AG10803 (cell line): ENCODE results near the gene SLC6A3.
"Not testable (repeated sequence)": the region's sequence is repeated elsewhere in the genome, so short reads cannot be mapped to it uniquely, and the experiment has no call there.

Experiments used
- DNase-seq: peaks from one replicate; pipeline ENCODE4 v3.0.0; 2010; ENCODE audit warnings: low read depth
- H3K4me3 ChIP-seq: 2 replicates; pipeline ENCODE4 v1.5.1; 2011; ENCODE audit warnings: mild to moderate bottlenecking, low read length, control low read depth
- TF ChIP-seq, protein P1 (sequence below): conservative IDR thresholded peaks from 2 replicates; pipeline ENCODE4 v1.5.1; 2011; ENCODE audit warnings: mild to moderate bottlenecking, low read length, control low read depth, inconsistent platforms

Gene SLC6A3

GRCh38 chr5:1378866-1379659, 66.2 kb downstream of the SLC6A3 start:
- no peak overlapping the region for H3K4me3 ChIP-seq
- TF ChIP-seq, protein P1, sequence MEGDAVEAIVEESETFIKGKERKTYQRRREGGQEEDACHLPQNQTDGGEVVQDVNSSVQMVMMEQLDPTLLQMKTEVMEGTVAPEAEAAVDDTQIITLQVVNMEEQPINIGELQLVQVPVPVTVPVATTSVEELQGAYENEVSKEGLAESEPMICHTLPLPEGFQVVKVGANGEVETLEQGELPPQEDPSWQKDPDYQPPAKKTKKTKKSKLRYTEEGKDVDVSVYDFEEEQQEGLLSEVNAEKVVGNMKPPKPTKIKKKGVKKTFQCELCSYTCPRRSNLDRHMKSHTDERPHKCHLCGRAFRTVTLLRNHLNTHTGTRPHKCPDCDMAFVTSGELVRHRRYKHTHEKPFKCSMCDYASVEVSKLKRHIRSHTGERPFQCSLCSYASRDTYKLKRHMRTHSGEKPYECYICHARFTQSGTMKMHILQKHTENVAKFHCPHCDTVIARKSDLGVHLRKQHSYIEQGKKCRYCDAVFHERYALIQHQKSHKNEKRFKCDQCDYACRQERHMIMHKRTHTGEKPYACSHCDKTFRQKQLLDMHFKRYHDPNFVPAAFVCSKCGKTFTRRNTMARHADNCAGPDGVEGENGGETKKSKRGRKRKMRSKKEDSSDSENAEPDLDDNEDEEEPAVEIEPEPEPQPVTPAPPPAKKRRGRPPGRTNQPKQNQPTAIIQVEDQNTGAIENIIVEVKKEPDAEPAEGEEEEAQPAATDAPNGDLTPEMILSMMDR, result no peak
- DNase-seq, result no peak

- no peak overlapping the region for H3K4me3 ChIP-seq
- DNase-seq, result no peak
- TF ChIP-seq, protein P1, result no peak
Observed at GRCh38 chr5:1378096-1378495, 67.1 kb downstream of the SLC6A3 start.

DNA sequence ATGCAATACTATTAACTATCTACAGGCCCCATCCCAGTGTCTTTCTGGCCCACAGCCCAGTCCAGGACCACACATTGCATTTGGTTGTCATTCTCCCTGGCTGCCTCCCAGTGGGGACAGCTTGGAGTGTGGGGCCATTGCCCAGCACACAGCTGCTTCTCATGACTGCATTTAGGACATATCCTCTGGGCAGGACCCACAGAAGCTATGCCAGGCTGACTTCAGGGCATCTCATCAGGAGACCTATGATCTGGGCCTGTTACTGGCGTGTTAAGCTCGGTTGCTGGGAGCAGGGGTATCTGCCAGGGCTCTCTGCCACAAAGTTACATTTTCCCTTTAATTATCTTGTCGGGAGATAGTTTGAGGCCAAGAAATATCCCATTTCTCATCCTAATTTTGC, 68.3 kb downstream of the SLC6A3 start:
- DNase-seq, result no peak
- TF ChIP-seq, protein P1, result no peak
- no peak overlapping the region for H3K4me3 ChIP-seq

DNA sequence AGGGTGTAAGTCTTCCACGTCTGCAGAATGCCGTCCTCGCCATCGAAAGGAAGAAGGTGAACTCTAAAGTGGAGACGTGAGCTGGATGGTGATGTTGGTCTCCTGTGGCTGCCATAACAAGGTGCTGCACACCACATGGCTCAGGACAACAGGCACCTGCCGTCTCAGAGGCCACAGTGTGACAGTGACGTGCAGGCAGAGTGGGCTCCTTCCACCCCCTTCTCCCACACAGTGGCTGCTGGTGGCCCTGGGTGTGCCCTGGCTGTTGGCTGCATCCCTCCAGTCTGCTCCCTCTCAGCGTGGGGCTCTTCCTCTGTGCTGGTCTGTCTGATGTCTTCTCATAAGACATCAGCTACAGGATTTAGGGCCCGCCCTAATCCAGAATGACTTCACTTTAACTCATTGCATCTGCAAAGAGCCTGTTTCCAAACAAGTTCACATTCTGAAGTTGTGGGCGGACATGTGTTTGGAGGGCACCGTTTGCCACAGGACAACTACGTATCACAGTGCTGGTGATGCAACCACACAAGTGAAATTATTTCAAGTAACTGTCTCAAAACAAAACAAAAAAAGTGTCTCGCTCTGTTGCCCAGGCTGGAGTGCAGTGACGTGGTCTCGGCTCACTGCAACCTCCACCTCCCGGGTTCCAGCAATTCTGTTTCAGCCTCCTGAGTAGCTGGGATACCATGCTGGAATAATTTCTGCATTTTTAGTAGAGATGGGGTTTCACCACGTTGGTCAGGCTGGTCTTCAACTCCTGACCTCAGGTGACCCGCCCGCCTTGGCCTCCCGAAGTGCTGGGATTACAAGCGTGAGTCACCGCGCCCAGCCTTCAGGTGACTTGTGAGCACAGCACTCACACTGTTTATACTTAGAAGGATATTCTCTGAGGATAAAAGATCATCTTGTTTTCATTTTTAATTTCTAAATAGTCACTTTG, 69.1 kb downstream of the SLC6A3 start:
- peak; percentile 18 for DNase-seq
- H3K4me3 ChIP-seq, result no peak overlapping the region
- TF ChIP-seq, protein P1, result no peak

GRCh38 chr5:1374679-1375055, 70.6 kb downstream of the SLC6A3 start:
- no peak overlapping the region for H3K4me3 ChIP-seq
- TF ChIP-seq, protein P1, result no peak
- peak; percentile 36 for DNase-seq

DNA sequence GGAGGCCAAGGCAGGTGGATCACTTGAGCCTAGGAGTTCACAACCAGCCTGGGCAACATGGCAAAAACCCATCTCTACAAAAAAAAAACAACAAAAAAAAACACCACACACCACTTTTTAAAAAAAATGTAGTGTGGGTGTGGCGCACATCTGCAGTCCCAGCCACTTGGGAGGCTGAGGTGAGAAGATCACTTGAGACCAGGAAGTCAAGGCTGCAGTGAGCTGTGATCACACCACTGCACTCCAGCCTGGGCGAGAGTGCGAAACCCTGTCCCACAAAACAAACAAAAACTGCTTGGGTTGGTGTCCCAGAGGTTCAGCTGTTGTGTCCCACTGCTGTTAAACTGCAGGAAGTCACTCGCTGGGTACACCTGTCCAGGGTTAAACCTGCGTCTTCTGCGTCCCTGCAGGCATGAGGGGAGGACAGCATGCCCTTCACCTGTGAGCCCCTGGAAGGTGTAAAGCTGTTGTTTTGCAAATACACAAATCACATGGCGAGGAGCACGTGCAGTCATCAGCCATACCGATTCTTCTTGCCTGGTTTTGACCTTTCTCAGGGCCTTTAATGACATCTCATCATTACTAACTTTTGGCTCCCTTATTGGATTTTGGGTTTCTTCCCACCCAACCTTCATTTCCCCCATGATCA, 71.1 kb downstream of the SLC6A3 start:
- TF ChIP-seq, protein P1, result no peak
- DNase-seq, result no peak
- no peak overlapping the region for H3K4me3 ChIP-seq

DNA sequence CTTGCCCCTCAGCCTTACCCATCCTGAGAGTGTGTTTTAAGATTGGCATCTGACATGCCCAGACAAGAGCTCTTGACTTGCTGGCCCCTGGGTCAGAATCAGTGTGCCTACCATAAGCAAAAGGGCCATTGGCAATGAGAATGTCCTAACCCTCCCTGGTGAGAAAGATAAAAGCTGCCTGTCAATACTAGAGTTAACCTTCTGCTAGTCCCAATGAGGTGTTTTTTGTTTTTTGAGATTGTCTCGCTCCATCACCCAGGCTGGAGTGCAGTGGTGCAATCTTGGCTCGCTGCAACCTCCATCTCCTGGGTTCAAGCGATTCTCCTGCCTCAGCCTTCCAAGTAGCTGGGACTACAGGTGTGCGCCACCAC, 73.3 kb downstream of the SLC6A3 start:
- not testable (repeated sequence) for DNase-seq, H3K4me3 ChIP-seq
